BLaER1 (cell line): ENCODE measurements around the gene CMIP.

Experiments used
- H3K27ac ChIP-seq: shearing (Covaris generic); formaldehyde crosslinking; 2 replicates; pipeline ENCODE4 v1.8.1; 2022
- H3K27me3 ChIP-seq: shearing (Covaris generic); formaldehyde crosslinking; 2 replicates; pipeline ENCODE4 v1.8.1; 2022
- H3K36me3 ChIP-seq: shearing (Covaris generic); formaldehyde crosslinking; 2 replicates; pipeline ENCODE4 v1.8.1; 2022
- H3K4me1 ChIP-seq: shearing (Covaris generic); formaldehyde crosslinking; 2 replicates; pipeline ENCODE4 v1.8.1; 2022
- H3K4me2 ChIP-seq: shearing (Covaris generic); formaldehyde crosslinking; 2 replicates; pipeline ENCODE4 v1.8.1; 2022
- H3K4me3 ChIP-seq: shearing (Covaris generic); formaldehyde crosslinking; 2 replicates; pipeline ENCODE4 v1.8.1; 2022
- H3K9ac ChIP-seq: shearing (Covaris generic); formaldehyde crosslinking; 2 replicates; pipeline ENCODE4 v1.8.1; 2022
- H3K9me3 ChIP-seq: shearing (Covaris generic); formaldehyde crosslinking; 2 replicates; pipeline ENCODE4 v1.8.1; 2022
- H4K20me1 ChIP-seq: shearing (Covaris generic); formaldehyde crosslinking; 2 replicates; pipeline ENCODE4 v1.8.1; 2022
- Cebpa-rat ChIP-seq: shearing (Covaris generic); IDR thresholded peaks from 2 replicates; pipeline ENCODE4 v1.8.1; 2022

CMIP gene

DNA sequence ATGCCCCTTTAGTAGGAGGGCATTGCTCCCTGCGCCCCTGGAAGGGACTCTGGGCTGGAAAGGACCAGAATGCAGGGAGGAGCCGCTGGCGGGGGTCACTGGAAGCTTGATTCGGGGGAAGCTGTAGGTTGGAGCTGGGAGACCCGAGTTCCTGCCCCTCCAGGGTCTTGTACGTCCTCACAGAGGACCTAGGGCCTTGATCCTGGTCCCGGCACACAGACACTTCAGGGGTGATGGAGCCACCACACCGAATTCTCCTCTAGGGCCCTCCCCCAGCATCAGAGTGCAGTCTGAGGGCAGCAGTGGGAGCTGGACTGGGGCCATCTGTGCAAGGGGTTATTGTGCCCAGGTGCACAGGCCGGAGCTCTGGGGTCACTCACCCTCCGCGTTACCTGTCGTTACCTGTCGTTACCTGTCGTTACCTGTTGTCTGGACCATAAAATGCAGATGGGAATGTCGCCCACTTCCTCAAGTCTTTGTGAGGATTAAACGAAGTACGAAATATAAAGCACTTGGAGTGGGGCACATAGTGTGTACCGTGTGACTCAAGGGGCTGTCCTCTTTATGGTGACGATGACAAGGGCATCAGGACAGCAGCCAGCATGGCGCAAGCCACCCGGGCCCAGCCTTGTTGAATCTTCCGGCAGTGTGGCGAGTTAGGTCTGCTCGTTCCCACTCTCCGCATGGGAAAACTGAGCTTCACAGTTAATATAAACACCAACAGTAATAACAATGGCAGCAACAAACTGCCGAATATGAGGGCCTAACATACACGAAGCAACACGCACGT is 48.6 kb downstream of the CMIP start:
- Histone ChIP-seq H3K36me3 (peaks cover under 1% of the 10 kb centered on the region; the same call in 1 of the 2 replicates), H3K4me3 (no peak overlapping the region), H3K9ac (peak overlapping the region; percentile 69), H3K4me1 (peaks cover 100% of the 10 kb centered on the region), H4K20me1 (peaks cover 98% of the 10 kb centered on the region), H3K27me3 (no peaks in the 10 kb centered on the region), H3K27ac (peak overlapping the region; percentile 76), H3K4me2 (peak overlapping the region; percentile 91), H3K9me3 (no peaks in the 10 kb centered on the region)
- TF ChIP-seq Cebpa-rat = no peak

DNA sequence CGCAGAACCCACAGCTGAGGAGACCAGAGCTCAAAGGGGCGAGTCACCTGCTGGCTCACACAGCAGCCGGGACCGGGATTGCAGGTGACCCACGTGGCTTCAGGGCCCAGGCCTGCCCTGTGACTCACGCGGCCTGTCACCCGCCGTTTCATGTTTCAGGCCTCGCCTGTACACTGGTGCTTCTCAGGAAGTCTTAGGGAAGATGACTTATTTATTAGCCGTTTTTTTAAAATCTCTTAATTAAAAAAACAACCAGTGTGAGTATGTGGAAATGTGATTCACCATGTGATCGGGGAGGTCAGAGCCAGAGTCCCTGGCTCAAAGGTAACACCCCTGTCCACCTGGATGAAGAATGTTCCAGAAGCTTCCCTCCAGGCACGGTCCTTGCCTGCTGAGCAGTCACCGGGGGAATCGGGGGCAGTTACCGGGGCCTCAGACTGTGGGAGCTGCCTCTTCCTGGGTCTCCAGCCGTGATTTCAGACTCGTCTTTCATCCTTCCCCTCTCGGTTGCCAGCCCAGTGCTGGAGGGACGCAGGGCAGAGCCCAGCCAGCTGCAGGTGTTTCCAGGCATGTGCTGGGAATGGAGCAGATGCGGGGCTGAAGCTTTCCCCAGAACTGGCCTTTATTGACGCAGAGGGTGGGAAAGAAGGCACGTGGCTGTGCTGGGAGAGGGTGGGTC is 49.3 kb downstream of the CMIP start:
- no peak overlapping the region for H3K4me3 ChIP-seq
- peak overlapping the region; percentile 56 for H3K9ac ChIP-seq
- H3K27ac ChIP-seq = peak overlapping the region; percentile 57
- H3K27me3 ChIP-seq = no peaks in the 10 kb centered on the region
- peaks cover 100% of the 10 kb centered on the region for H3K4me1 ChIP-seq
- TF ChIP-seq Cebpa-rat = no peak
- H4K20me1 ChIP-seq = peaks cover 98% of the 10 kb centered on the region
- peaks cover 7% of the 10 kb centered on the region; the same call in 1 of the 2 replicates for H3K36me3 ChIP-seq
- peak overlapping the region; percentile 91 for H3K4me2 ChIP-seq
- H3K9me3 ChIP-seq = no peaks in the 10 kb centered on the region

GRCh38 chr16:81494434-81494806 is 49.8 kb downstream of the CMIP start:
- no peak for TF ChIP-seq Cebpa-rat
- Histone ChIP-seq H3K27me3 (no peaks in the 10 kb centered on the region), H4K20me1 (peaks cover 98% of the 10 kb centered on the region), H3K27ac (peak overlapping the region; percentile 57), H3K4me3 (no peak overlapping the region), H3K9me3 (no peaks in the 10 kb centered on the region), H3K9ac (peak overlapping the region; percentile 56), H3K4me2 (peak overlapping the region; percentile 91), H3K36me3 (peaks cover 7% of the 10 kb centered on the region; the same call in 1 of the 2 replicates), H3K4me1 (peaks cover 100% of the 10 kb centered on the region)

GRCh38 chr16:81494888-81495287 is 50.3 kb downstream of the CMIP start:
- Histone ChIP-seq H3K27me3 (no peaks in the 10 kb centered on the region), H3K27ac (peak overlapping the region; percentile 57; the same call in 1 of the 2 replicates), H3K36me3 (peaks cover 7% of the 10 kb centered on the region; the same call in 1 of the 2 replicates), H3K4me2 (peak overlapping the region; percentile 91), H3K4me3 (no peak overlapping the region), H4K20me1 (peaks cover 98% of the 10 kb centered on the region), H3K9ac (peak overlapping the region; percentile 43; the same call in 1 of the 2 replicates), H3K9me3 (no peaks in the 10 kb centered on the region), H3K4me1 (peaks cover 100% of the 10 kb centered on the region)
- no peak for TF ChIP-seq Cebpa-rat

- Histone ChIP-seq H3K9ac (peak overlapping the region; percentile 43; the same call in 1 of the 2 replicates), H3K4me2 (peak overlapping the region; percentile 91), H3K4me1 (peaks cover 98% of the 10 kb centered on the region)
Measured at GRCh38 chr16:81495321-81496234, 51.0 kb downstream of the CMIP start.

GRCh38 chr16:81496321-81496720 is 51.7 kb downstream of the CMIP start:
- H3K4me3 ChIP-seq = no peak overlapping the region
- no peak for TF ChIP-seq Cebpa-rat
- H3K4me2 ChIP-seq = peak overlapping the region; percentile 91
- peak overlapping the region; percentile 70 for H3K27ac ChIP-seq
- no peaks in the 10 kb centered on the region for H3K27me3 ChIP-seq
- peaks cover 95% of the 10 kb centered on the region for H4K20me1 ChIP-seq
- peaks cover 98% of the 10 kb centered on the region for H3K4me1 ChIP-seq
- no peak overlapping the region for H3K9ac ChIP-seq
- H3K9me3 ChIP-seq = no peaks in the 10 kb centered on the region
- H3K36me3 ChIP-seq = peaks cover 7% of the 10 kb centered on the region; the same call in 1 of the 2 replicates

More at GRCh38 chr16:81495321-81496234, 51.0 kb downstream of the CMIP start:
- no peak for TF ChIP-seq Cebpa-rat
- Histone ChIP-seq H4K20me1 (peaks cover 95% of the 10 kb centered on the region), H3K27ac (peak overlapping the region; percentile 57), H3K4me3 (no peak overlapping the region), H3K9me3 (no peaks in the 10 kb centered on the region), H3K36me3 (peaks cover 7% of the 10 kb centered on the region; the same call in 1 of the 2 replicates), H3K27me3 (no peaks in the 10 kb centered on the region)

DNA sequence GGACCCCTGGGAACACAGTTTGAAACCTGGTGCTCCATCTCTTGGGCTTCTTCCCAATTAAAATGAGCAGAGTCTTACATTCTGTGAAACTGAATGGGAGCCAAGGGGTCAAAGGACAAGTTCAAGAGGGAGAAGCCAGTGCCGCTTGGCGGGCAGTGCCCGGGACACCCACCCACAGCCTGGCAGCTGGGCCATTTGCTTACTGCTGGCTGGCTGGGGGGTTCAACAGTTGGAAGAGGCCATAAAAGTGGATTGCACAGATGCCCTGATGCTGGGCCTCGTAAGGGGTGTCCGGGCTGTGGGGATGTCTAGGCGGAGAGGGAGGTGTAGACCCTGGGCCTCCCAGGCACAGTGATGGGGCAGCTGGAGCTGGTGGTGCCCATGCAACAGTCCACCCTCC is 52.1 kb downstream of the CMIP start:
- Histone ChIP-seq H3K27ac (peak overlapping the region; percentile 70), H3K27me3 (no peaks in the 10 kb centered on the region), H4K20me1 (peaks cover 95% of the 10 kb centered on the region), H3K4me2 (peak overlapping the region; percentile 91), H3K4me3 (no peak overlapping the region), H3K36me3 (peaks cover 7% of the 10 kb centered on the region; the same call in 1 of the 2 replicates), H3K9me3 (no peaks in the 10 kb centered on the region), H3K4me1 (peaks cover 98% of the 10 kb centered on the region), H3K9ac (peak overlapping the region; percentile 48; the same call in 1 of the 2 replicates)
- no peak for TF ChIP-seq Cebpa-rat

DNA sequence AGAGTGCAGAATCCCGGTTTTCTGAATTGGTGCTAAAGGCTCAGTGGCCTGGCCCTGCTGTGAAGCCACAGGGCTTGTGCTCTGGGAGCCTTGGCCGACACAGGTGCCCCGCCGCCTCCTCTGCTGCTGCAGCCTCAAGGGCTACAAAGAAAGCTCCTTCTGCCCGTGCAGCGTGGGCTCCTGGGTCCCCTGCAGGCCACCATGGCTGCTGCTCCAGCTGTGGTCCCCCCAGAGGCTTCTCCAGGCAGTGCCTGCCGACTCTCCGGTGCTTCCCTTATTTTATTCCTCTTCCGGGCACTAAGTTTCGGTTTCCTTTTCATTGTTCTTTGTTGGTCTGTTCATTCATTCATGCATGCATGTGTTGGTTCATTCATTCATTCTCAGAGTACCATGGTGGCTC is 53.1 kb downstream of the CMIP start:
- Histone ChIP-seq H3K9ac (peak overlapping the region; percentile 48; the same call in 1 of the 2 replicates), H3K36me3 (peaks cover 12% of the 10 kb centered on the region; the same call in 1 of the 2 replicates), H3K4me2 (peak overlapping the region; percentile 91), H3K27me3 (no peaks in the 10 kb centered on the region), H3K27ac (peak overlapping the region; percentile 70), H3K9me3 (no peaks in the 10 kb centered on the region), H3K4me1 (peaks cover 98% of the 10 kb centered on the region), H3K4me3 (peak overlapping the region; percentile 15; the same call in 1 of the 2 replicates), H4K20me1 (peaks cover 97% of the 10 kb centered on the region)
- no peak for TF ChIP-seq Cebpa-rat

GRCh38 chr16:81498351-81498750 is 53.7 kb downstream of the CMIP start:
- Histone ChIP-seq H3K4me3 (no peak overlapping the region), H3K4me2 (peak overlapping the region; percentile 91), H3K9me3 (no peaks in the 10 kb centered on the region), H4K20me1 (peaks cover 97% of the 10 kb centered on the region), H3K9ac (no peak overlapping the region), H3K27me3 (no peaks in the 10 kb centered on the region), H3K4me1 (peaks cover 98% of the 10 kb centered on the region), H3K27ac (peak overlapping the region; percentile 70), H3K36me3 (peaks cover 17% of the 10 kb centered on the region; the same call in 1 of the 2 replicates)
- no peak for TF ChIP-seq Cebpa-rat
